ENCODE results near the gene TM9SF2.

TM9SF2 gene

DNA sequence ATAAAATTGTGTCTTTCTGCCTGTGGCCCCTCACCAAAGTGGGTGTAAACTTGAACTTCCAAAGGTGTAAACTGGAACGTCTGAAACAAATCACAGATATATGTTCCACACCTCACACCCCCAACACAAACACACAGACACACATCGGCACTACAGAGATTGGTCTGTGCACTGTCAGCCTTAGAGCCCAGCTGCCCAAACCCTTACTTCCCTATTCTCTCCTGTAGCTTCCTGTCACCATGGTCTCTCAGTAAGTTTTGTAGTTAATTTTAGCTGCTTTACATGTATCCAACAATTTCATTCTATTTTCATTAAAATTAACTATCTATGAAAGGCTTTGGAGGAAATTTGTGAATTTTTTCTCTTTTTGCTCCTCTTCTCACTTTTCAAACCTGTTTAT lies 5.4 kb downstream of the TM9SF2 start:
- H3K4me3 ChIP-seq (replicated peaks; ENCODE audit: low read depth, low read length): no peak overlapping the region
- DNase-seq (ENCODE audit: extremely low read depth, low read depth): no peak
- no peak for TF ChIP-seq CTCF (IDR thresholded peaks at IDR 0.05; ENCODE audit: low read depth, low read length, missing control alignments)

DNA sequence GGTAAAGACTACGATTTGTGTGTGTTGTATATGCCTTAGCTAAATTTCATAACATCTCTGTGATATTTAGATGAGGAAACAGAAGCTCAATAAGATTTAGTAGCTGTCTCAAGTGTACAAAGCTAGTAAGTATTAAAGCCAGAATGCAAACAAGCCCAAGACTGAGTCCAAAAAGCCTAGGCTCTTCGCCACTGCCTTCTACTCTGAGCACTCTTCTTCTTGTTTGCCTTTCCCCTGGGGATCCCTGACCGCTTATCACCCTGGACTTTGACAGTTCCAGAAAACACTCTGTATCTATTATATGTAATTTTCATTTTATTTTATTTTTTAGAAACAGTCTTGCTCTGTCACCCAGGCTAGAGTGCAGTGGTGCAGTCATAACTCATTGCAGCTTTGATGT lies 5.8 kb downstream of the TM9SF2 start:
- no peak overlapping the region for H3K4me3 ChIP-seq (replicated peaks; ENCODE audit: low read depth, low read length)
- no peak for TF ChIP-seq CTCF (IDR thresholded peaks at IDR 0.05; ENCODE audit: low read depth, low read length, missing control alignments)
- no peak for DNase-seq (ENCODE audit: extremely low read depth, low read depth)

- H3K4me3 ChIP-seq (replicated peaks; ENCODE audit: low read depth, low read length): no peak overlapping the region
- TF ChIP-seq CTCF (IDR thresholded peaks at IDR 0.05; ENCODE audit: low read depth, low read length, missing control alignments): no peak
- no peak for DNase-seq (ENCODE audit: extremely low read depth, low read depth)
Measured at GRCh38 chr13:99507551-99507950, 6.3 kb downstream of the TM9SF2 start.

- no peak for DNase-seq (ENCODE audit: extremely low read depth, low read depth)
- no peak for TF ChIP-seq CTCF (IDR thresholded peaks at IDR 0.05; ENCODE audit: low read depth, low read length, missing control alignments)
- no peak overlapping the region for H3K4me3 ChIP-seq (replicated peaks; ENCODE audit: low read depth, low read length)
Measured at GRCh38 chr13:99507986-99508385, 6.7 kb downstream of the TM9SF2 start.

DNA sequence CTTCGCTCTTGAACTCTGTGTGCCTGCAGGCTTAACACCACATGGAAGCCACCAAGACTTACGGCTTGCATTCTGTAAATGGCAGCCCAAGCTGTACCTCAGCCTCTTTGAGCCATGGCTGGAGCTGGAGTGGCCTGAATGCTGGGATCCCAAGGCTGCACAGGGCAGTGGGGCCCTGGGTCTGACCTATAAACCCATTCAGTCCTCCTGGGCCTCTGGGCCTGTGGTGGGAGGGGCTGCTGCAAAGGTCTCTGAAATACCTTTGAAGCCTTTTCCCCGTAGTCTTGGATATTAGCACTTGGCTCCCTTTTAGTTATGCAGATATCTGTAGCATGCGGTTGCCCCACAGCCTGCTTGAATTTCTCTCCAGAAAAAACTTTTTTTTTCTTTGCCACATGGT lies 8.2 kb downstream of the TM9SF2 start:
- TF ChIP-seq CTCF (IDR thresholded peaks at IDR 0.05; ENCODE audit: low read depth, low read length, missing control alignments): no peak
- DNase-seq (ENCODE audit: extremely low read depth, low read depth): no peak
- H3K4me3 ChIP-seq (replicated peaks; ENCODE audit: low read depth, low read length): no peak overlapping the region

DNA sequence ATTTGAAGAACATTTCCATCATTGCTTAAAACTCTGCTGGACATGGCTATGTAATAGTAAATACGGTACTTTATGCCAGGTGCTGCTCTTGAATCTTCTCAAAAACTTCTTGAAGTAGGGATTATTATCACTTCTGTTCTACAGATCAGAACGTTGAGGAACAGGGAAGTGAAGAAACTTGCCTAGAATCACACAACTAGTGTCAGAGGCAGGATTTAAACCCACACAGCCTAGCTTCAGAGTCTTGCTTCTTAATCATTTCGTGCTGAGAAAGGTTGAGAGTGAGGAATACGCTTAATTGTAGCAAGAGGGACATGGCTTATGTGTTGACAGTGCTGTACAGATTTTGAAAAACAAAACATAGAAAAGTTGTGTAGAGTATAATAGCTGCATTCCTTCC lies 13.5 kb downstream of the TM9SF2 start:
- H3K4me3 ChIP-seq (replicated peaks; ENCODE audit: low read depth, low read length): no peak overlapping the region
- no peak for TF ChIP-seq CTCF (IDR thresholded peaks at IDR 0.05; ENCODE audit: low read depth, low read length, missing control alignments)
- no peak for DNase-seq (ENCODE audit: extremely low read depth, low read depth)

DNA sequence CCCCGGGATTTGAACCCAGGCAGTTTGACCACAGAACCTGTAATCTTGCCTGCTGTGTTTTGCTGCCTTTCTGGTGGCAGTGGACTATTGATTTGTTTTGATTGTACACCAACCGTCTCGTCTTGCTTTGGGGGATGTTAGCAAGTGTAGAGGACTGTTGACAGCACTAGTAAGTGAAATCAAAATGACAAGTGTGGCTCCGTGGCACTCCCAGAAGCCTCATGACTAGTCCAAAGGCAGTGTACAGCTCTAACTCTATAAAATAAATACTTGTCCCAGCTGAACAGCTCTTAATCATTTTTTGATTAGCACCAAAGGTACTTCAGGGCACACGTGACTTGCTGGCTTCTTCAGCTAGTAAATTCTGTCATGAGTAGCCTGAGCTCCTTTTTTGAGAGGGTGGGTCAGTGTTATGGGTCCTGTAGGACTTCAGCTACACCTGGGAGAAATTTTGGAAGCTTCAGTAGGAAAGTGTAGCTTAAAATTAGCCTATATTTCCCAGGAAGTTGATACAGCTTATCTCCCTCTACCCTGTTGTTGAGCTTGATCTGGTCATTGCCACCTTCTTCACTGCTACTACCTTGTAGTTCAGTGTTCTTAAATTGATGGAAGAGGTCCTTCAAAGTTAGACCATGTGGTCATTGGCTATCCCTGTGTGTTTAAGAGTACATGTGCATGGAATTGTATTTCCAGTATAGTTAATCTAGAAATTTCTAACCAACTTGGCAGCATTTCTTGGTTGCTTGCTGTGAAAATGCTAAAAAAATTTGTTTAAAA lies 15.1 kb downstream of the TM9SF2 start:
- no peak for TF ChIP-seq CTCF (IDR thresholded peaks at IDR 0.05; ENCODE audit: low read depth, low read length, missing control alignments)
- DNase-seq (ENCODE audit: extremely low read depth, low read depth): no peak
- no peak overlapping the region for H3K4me3 ChIP-seq (replicated peaks; ENCODE audit: low read depth, low read length)

All from HFF-Myc (cell line).